ENCODE results near the gene SLC39A1.
"Not testable (repeated sequence)": the region's sequence is repeated elsewhere in the genome, so short reads cannot be mapped to it uniquely, and the experiment has no call there.

Gene SLC39A1

GRCh38 chr1:153912349-153912748 lies 51.0 kb downstream of the SLC39A1 start:
- no peak for TF ChIP-seq CTCF (conservative IDR thresholded peaks at IDR 0.05)
- no peak overlapping the region for H3K27ac ChIP-seq

- H3K27ac ChIP-seq, result not testable (repeated sequence)
These were observed 52.8 kb downstream of the SLC39A1 start for GRCh38 chr1:153910560-153910959.

Data from VCaP (cell line).